Left ventricle myocardium inferior (tissue), 1 donor: ENCODE data around the gene LRRC3. TPM values are rescaled to one million over a fixed set of nuclear protein-coding genes. Genes with fewer than 3 reads are reported as not detected.
"Not testable (repeated sequence)": the region's sequence is repeated elsewhere in the genome, so short reads cannot be mapped to it uniquely, and the experiment has no call there.

ENCODE experiments used
- DNase-seq: peaks from one replicate; pipeline ENCODE4 v3.0.0-alpha.2; 2020
- H3K27ac ChIP-seq: fragments of 200-600 bp; replicated peaks from 2 replicates; pipeline ENCODE4 v1.8.0; 2021
- H3K27me3 ChIP-seq: fragments of 200-600 bp; 2 replicates; pipeline ENCODE4 v1.8.0; 2021; ENCODE audit warnings: low read depth
- H3K36me3 ChIP-seq: fragments of 200-600 bp; 2 replicates; pipeline ENCODE4 v1.8.0; 2021
- H3K4me1 ChIP-seq: fragments of 200-600 bp; 2 replicates; pipeline ENCODE4 v1.8.0; 2021
- H3K4me3 ChIP-seq: fragments of 200-600 bp; 2 replicates; pipeline ENCODE4 v1.8.0; 2021; ENCODE audit warnings: mild to moderate bottlenecking, moderate library complexity
- H3K9me3 ChIP-seq: fragments of 200-600 bp; replicated peaks from 2 replicates; pipeline ENCODE4 v1.8.0; 2021
- CTCF ChIP-seq: fragments of 200-600 bp; IDR thresholded peaks from 2 replicates; pipeline ENCODE4 v1.8.0; 2021; ENCODE audit warnings: antibody characterized with exemption, mild to moderate bottlenecking, borderline replicate concordance
- intact Hi-C: fragments of 100-400 bp; cut with micrococcal nuclease; formaldehyde crosslinking; loops from one replicate; pipeline ENCODE4 v1.11.0; 2022
- total RNA-seq: library from RNA; stranded (reverse); fragmentation: NEBNext Ultra II Directional; extraction: Animal tissue kit (Norgen Biotek cat#: 25700); gene quantifications from one replicate; pipeline ENCODE4 v1.2.1, GENCODE V29; 2021
- donor health status: DM: no; HTN: yes; CAD: no; lungs with severe emphysema.

The LRRC3 gene
- total RNA-seq, 1 donor from 2014 or later, result 1.8 TPM

- Histone ChIP-seq H3K36me3 (no peaks in the 10 kb centered on the region), H3K4me1 (peaks cover 11% of the 10 kb centered on the region), H3K9me3 (no peaks in the 10 kb centered on the region), H3K4me3 (no peak overlapping the region), H3K27me3 (peaks cover 14% of the 10 kb centered on the region), H3K27ac (peak overlapping the region; percentile 24)
- no peak for TF ChIP-seq CTCF
- intact Hi-C loops, result no loop called here
- no peak for DNase-seq
Observed at GRCh38 chr21:44478124-44478800, 23.0 kb downstream of the LRRC3 start.

GRCh38 chr21:44478801-44479167 lies 23.5 kb downstream of the LRRC3 start:
- Histone ChIP-seq H3K27ac (peak overlapping the region; percentile 24), H3K36me3 (no peaks in the 10 kb centered on the region), H3K4me3 (no peak overlapping the region), H3K9me3 (no peaks in the 10 kb centered on the region), H3K4me1 (peaks cover 11% of the 10 kb centered on the region), H3K27me3 (peaks cover 19% of the 10 kb centered on the region)
- intact Hi-C loops, result no loop called here
- DNase-seq, result no peak
- TF ChIP-seq CTCF, result no peak

GRCh38 chr21:44479556-44480199 lies 24.4 kb downstream of the LRRC3 start:
- H3K4me3 ChIP-seq, H3K36me3 ChIP-seq, DNase-seq, H3K27ac ChIP-seq, intact Hi-C loops, H3K9me3 ChIP-seq: not testable (repeated sequence)
- Histone ChIP-seq H3K4me1 (peaks cover 11% of the 10 kb centered on the region), H3K27me3 (peaks cover 26% of the 10 kb centered on the region)
- TF ChIP-seq CTCF, result peak; percentile 73

DNA sequence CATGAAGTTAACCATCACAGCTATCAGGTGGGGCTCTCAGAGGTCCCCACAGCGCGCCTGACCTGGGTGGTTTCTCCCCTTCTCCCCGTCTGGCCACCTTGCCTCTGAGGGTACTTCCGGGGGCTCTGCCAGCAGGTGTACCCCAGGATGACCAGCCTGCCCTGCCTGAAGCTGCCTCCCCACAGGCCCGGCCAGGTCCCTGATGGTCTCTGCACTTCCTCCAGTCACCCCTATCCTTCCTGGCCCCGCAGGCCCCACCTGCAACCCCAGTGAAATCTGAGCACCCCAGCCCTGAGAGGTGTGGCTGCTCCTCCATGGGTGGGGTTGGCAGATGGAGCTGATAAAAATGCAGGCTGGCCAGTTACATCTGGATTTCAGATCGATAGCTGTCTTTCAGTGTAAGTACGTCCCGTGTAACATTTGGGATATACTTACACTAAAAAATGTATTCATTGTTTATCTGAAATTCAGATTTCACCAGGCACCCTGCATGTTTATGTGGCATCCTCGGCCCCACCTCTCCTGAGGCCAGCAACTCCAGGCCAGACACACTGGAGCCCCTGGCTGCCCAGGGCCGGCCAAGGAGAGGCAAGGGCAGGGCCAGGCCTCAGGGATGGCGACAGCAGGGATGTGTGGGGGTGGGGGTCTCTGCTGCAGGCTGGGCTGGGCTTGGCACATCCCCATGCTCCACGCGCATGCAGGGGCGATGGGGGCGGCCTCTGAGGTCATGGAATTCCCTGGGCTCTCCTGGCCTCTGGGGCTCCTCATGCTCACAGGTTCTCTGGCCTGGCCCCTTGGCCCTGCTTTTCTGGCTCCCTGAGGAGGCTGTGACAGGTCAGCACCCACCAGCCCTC lies 25.1 kb downstream of the LRRC3 start:
- Histone ChIP-seq H3K4me3 (no peak overlapping the region), H3K9me3 (no peaks in the 10 kb centered on the region), H3K27me3 (peaks cover 31% of the 10 kb centered on the region), H3K27ac (no peak overlapping the region), H3K4me1 (peaks cover 11% of the 10 kb centered on the region), H3K36me3 (no peaks in the 10 kb centered on the region)
- no peak for TF ChIP-seq CTCF
- intact Hi-C loops, result no loop called here
- DNase-seq, result no peak

- DNase-seq, result no peak
- Histone ChIP-seq H3K4me1 (peaks cover 11% of the 10 kb centered on the region), H3K36me3 (no peaks in the 10 kb centered on the region), H3K9me3 (no peaks in the 10 kb centered on the region), H3K27ac (no peak overlapping the region), H3K27me3 (peaks cover 41% of the 10 kb centered on the region), H3K4me3 (no peak overlapping the region)
- no peak for TF ChIP-seq CTCF
- intact Hi-C loops, result no loop called here
Observed at GRCh38 chr21:44482581-44483287, 27.4 kb downstream of the LRRC3 start.
